Natural killer cell (primary cell): Measurements from ENCODE around the gene TPST2. TPM values are rescaled to one million over a fixed set of nuclear protein-coding genes. Genes with fewer than 3 reads are reported as not detected.
"Not testable (repeated sequence)": the region's sequence is repeated elsewhere in the genome, so short reads cannot be mapped to it uniquely, and the experiment has no call there.

Source experiments
- ATAC-seq, 3 donors: fragments of 150-1000 bp in 2 of 3; fragments of 200-7000 bp in 1 of 3; cut with Tn5 transposase; 1 replicate in 1 of 3; 2 replicates in 2 of 3; pipeline ENCODE4 v1.10.0; 2021; ENCODE audit warnings: mild to moderate bottlenecking in 2 of 3, moderate library complexity in 2 of 3
- DNase-seq, 2 donors: peaks; one replicate each; pipeline versions ENCODE4 v3.0.0 to v3.0.0-alpha.2; 2013 to 2021; ENCODE audit warnings: mixed read lengths in 1 of 2
- H3K27ac ChIP-seq: one replicate; pipeline ENCODE4 v1.5.1; 2013; ENCODE audit warnings: mild to moderate bottlenecking, low read length
- H3K27me3 ChIP-seq: one replicate; pipeline ENCODE4 v1.6.1; 2013; ENCODE audit warnings: low read length; ENCODE audit not compliant: control insufficient read depth, insufficient read depth
- H3K36me3 ChIP-seq: one replicate; pipeline ENCODE4 v1.6.1; 2013; ENCODE audit warnings: low read length; ENCODE audit not compliant: control insufficient read depth, insufficient read depth
- H3K4me1 ChIP-seq: one replicate; pipeline ENCODE4 v1.6.1; 2013; ENCODE audit warnings: low read length; ENCODE audit not compliant: control insufficient read depth, insufficient read depth
- H3K4me3 ChIP-seq: one replicate; pipeline ENCODE4 v1.5.1; 2013; ENCODE audit warnings: low read length
- H3K9me3 ChIP-seq: one replicate; pipeline ENCODE4 v1.6.1; 2013; ENCODE audit warnings: low read length; ENCODE audit not compliant: control insufficient read depth, insufficient read depth
- H3K27ac Mint-ChIP-seq, 2 donors: one replicate each; pipeline ENCODE4 v1.8.0; 2022; ENCODE audit warnings: mild to moderate bottlenecking in 2 of 2, mixed read lengths in 2 of 2, moderate library complexity in 1 of 2
- H3K27me3 Mint-ChIP-seq, 2 donors: one replicate each; pipeline ENCODE4 v1.8.0; 2022; ENCODE audit warnings: low read depth in 2 of 2, mixed read lengths in 2 of 2
- H3K36me3 Mint-ChIP-seq: one replicate; pipeline ENCODE4 v1.8.0; 2022; ENCODE audit warnings: mixed read lengths
- H3K4me1 Mint-ChIP-seq, 2 donors: one replicate each; pipeline ENCODE4 v1.8.0; 2022; ENCODE audit warnings: mixed read lengths in 2 of 2
- H3K4me3 Mint-ChIP-seq: one replicate; pipeline ENCODE4 v1.8.0; 2022; ENCODE audit warnings: mild to moderate bottlenecking, moderate library complexity, mixed read lengths
- H3K9me3 Mint-ChIP-seq, 2 donors: one replicate each; pipeline ENCODE4 v1.8.0; 2022; ENCODE audit warnings: mixed read lengths in 2 of 2
- CTCF ChIP-seq: fragments of 200-600 bp; IDR thresholded peaks from one replicate; pipeline ENCODE4 v1.8.0; 2022; ENCODE audit warnings: antibody characterized with exemption
- WGBS: methylation state at CpG from one replicate; pipeline ENCODE4 v1.1.7; 2013; ENCODE audit warnings: missing lambda C conversion rate; ENCODE audit not compliant: insufficient coverage; 5-methylcytosine and 5-hydroxymethylcytosine counted together
- intact Hi-C: fragments of 100-400 bp; cut with micrococcal nuclease; formaldehyde crosslinking; loops from one replicate; pipeline ENCODE4 v1.14.2; 2022
- total RNA-seq, 4 donors: library from RNA; stranded (reverse); fragments of 120-200 nt in 1 of 4; gene quantifications; one replicate each; pipeline versions ENCODE4 v1.2.3 to v1.2.4, GENCODE V29; 2013 to 2022

Gene TPST2
- total RNA-seq, 3 donors from 2014 or later (not counting 1 experiment from before 2014, with no cell fraction given), result 145 to 206 (median 155) TPM

GRCh38 chr22:26615149-26615548, 25.2 kb upstream of the TPST2 start:
- H3K27ac ChIP-seq, result no peak overlapping the region
- no peak overlapping the region for H3K27ac Mint-ChIP-seq

DNA sequence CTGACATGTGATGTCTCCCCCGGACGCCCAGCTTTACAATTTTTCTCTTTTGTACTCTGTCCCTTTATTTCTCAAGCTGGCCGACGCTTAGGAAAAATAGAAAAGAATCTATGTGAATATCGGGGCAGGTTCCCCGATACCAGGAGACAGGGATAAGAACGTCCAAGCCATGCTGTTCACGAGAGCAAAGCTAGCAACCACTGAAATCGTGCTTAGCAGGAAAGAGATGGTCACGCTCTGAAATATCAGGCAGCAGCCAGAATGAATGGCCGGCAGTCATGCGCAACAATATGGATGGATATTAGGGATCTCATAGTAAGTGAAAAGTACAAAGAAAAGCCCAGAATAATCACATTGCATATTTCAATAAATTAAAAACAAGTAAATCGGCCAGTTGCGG, 24.4 kb upstream of the TPST2 start:
- Mint-ChIP-seq H3K4me3 (no peak overlapping the region), H3K36me3 (no peaks in the 10 kb centered on the region), H3K4me1 (peaks cover 49 to 73% of the 10 kb centered on the region in 2 donors), H3K27ac (no peak overlapping the region), H3K27me3 (no peaks in the 10 kb centered on the region), H3K9me3 (no peaks in the 10 kb centered on the region)
- Histone ChIP-seq H3K9me3 (no peaks in the 10 kb centered on the region), H3K27me3 (no peaks in the 10 kb centered on the region), H3K4me3 (no peak overlapping the region), H3K27ac (no peak overlapping the region), H3K4me1 (peaks cover 52% of the 10 kb centered on the region), H3K36me3 (no peaks in the 10 kb centered on the region)
- WGBS, result 94% methylated on average over 14 of the region's 14 CpGs
- intact Hi-C loops, result no loop called here
- ATAC-seq, result no peak
- no peak for TF ChIP-seq CTCF
- no peak for DNase-seq

More at GRCh38 chr22:26615149-26615548, 25.2 kb upstream of the TPST2 start:
- Mint-ChIP-seq H3K4me1 (peaks cover 41 to 65% of the 10 kb centered on the region in 2 donors), H3K36me3 (no peaks in the 10 kb centered on the region), H3K27me3 (no peaks in the 10 kb centered on the region), H3K9me3 (no peaks in the 10 kb centered on the region), H3K4me3 (no peak overlapping the region)
- 32% methylated on average over 2 of the region's 5 CpGs for WGBS
- no peak for TF ChIP-seq CTCF
- DNase-seq (no peak), ATAC-seq (no peak)
- no peaks in the 10 kb centered on the region for H3K36me3 ChIP-seq
- intact Hi-C loops, result no loop called here
- H3K27me3 ChIP-seq, result no peaks in the 10 kb centered on the region
- no peaks in the 10 kb centered on the region for H3K9me3 ChIP-seq
- no peak overlapping the region for H3K4me3 ChIP-seq
- peaks cover 48% of the 10 kb centered on the region for H3K4me1 ChIP-seq

GRCh38 chr22:26613753-26614152, 23.8 kb upstream of the TPST2 start:
- H3K4me1 ChIP-seq, result peaks cover 52% of the 10 kb centered on the region
- H3K4me3 ChIP-seq, H3K9me3 ChIP-seq, intact Hi-C loops, ATAC-seq, H3K4me3 Mint-ChIP-seq, H3K36me3 ChIP-seq, H3K36me3 Mint-ChIP-seq, H3K27me3 ChIP-seq, H3K9me3 Mint-ChIP-seq, H3K27ac Mint-ChIP-seq, DNase-seq, H3K27ac ChIP-seq, H3K27me3 Mint-ChIP-seq: not testable (repeated sequence)
- H3K4me1 Mint-ChIP-seq, result peaks cover 54 to 73% of the 10 kb centered on the region in 2 donors
- WGBS, result 59% methylated on average over 10 of the region's 10 CpGs

GRCh38 chr22:26612652-26613051, 22.7 kb upstream of the TPST2 start:
- H3K27ac Mint-ChIP-seq, result no peak overlapping the region
- H3K4me1 Mint-ChIP-seq, result peaks cover 58 to 67% of the 10 kb centered on the region in 2 donors
- Histone ChIP-seq H3K9me3 (no peaks in the 10 kb centered on the region), H3K27ac (no peak overlapping the region), H3K27me3 (no peaks in the 10 kb centered on the region), H3K4me3 (no peak overlapping the region), H3K4me1 (peaks cover 46% of the 10 kb centered on the region), H3K36me3 (no peaks in the 10 kb centered on the region)
- peaks cover 0 to 2% of the 10 kb centered on the region in 2 donors for H3K9me3 Mint-ChIP-seq
- no peaks in the 10 kb centered on the region for H3K36me3 Mint-ChIP-seq
- intact Hi-C loops, result no loop called here
- no peak for DNase-seq
- TF ChIP-seq CTCF, result no peak
- WGBS, result 96% methylated on average over 4 of the region's 4 CpGs
- no peak for ATAC-seq
- no peaks in the 10 kb centered on the region for H3K27me3 Mint-ChIP-seq
- H3K4me3 Mint-ChIP-seq, result no peak overlapping the region
